Bronchial epithelial cell (primary cell): Measurements from ENCODE around the gene USH2A. TPM values are rescaled to one million over a fixed set of nuclear protein-coding genes. Genes with fewer than 3 reads are reported as not detected.
A peak's percentile ranks its signal among the peaks of the same experiment; 100 is the strongest.

Source experiments
- DNase-seq: peaks from one replicate; pipeline ENCODE4 v3.0.0-alpha.2; 2010; ENCODE audit warnings: low read depth
- FAIRE-seq: peaks from 2 replicates; lab custom pipeline; 2011; peaks lifted over from hg19 to GRCh38; lab: Jason Lieb, UNC
- H3K27me3 ChIP-seq: 2 replicates; pipeline ENCODE4 v1.5.1; 2011; ENCODE audit warnings: low read length; ENCODE audit not compliant: control insufficient read depth, insufficient read depth
- H3K36me3 ChIP-seq: 2 replicates; pipeline ENCODE4 v1.5.1; 2011; ENCODE audit warnings: low read length; ENCODE audit not compliant: control insufficient read depth, insufficient read depth
- H3K4me3 ChIP-seq: 2 replicates; pipeline ENCODE4 v1.5.1; 2011; ENCODE audit warnings: mild to moderate bottlenecking, low read depth, low read length, control low read depth
- total RNA-seq: library from RNA; depleted of rRNA; stranded (reverse); fragments of >200 nt; gene quantifications from 2 replicates; pipeline ENCODE4 v1.2.1, GENCODE V29; 2014
- TF ChIP-seq, protein P1 (sequence below): IDR thresholded peaks from 2 replicates; pipeline ENCODE4 v1.5.1; 2011; ENCODE audit warnings: mild to moderate bottlenecking, moderate library complexity, low read length, control low read depth, inconsistent platforms; ENCODE audit not compliant: insufficient read depth, severe bottlenecking

The USH2A gene
- total RNA-seq, 1 donor from 2014 or later: not detected

DNA sequence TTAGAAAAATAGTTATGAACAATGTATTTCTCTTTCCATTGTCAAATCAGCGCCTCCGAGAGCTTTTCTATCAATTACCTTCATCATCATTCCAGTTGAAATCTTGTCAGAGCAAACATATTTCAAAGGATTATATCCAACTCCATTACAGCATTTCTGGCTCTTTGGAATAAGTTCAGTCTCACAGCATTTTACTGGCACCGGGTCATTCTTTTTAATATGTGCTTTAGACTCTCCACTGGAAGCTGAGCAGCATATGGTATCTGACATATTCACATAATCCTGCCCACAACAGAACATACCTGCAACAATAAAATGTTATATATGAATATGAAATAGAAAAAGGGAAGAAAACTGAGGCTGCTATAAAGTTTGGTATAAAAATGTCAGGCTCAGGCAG, 633.3 kb downstream of the USH2A start:
- TF ChIP-seq, protein P1, sequence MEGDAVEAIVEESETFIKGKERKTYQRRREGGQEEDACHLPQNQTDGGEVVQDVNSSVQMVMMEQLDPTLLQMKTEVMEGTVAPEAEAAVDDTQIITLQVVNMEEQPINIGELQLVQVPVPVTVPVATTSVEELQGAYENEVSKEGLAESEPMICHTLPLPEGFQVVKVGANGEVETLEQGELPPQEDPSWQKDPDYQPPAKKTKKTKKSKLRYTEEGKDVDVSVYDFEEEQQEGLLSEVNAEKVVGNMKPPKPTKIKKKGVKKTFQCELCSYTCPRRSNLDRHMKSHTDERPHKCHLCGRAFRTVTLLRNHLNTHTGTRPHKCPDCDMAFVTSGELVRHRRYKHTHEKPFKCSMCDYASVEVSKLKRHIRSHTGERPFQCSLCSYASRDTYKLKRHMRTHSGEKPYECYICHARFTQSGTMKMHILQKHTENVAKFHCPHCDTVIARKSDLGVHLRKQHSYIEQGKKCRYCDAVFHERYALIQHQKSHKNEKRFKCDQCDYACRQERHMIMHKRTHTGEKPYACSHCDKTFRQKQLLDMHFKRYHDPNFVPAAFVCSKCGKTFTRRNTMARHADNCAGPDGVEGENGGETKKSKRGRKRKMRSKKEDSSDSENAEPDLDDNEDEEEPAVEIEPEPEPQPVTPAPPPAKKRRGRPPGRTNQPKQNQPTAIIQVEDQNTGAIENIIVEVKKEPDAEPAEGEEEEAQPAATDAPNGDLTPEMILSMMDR: no peak
- FAIRE-seq (no peak), DNase-seq (no peak)
- H3K4me3 ChIP-seq: no peak overlapping the region
- H3K36me3 ChIP-seq: no peaks in the 10 kb centered on the region
- H3K27me3 ChIP-seq: no peaks in the 10 kb centered on the region

GRCh38 chr1:215786997-215787396, 636.3 kb downstream of the USH2A start:
- FAIRE-seq: no peak
- TF ChIP-seq, protein P1: no peak
- Histone ChIP-seq H3K36me3 (no peaks in the 10 kb centered on the region), H3K4me3 (no peak overlapping the region), H3K27me3 (no peaks in the 10 kb centered on the region)
- DNase-seq: no peak

DNA sequence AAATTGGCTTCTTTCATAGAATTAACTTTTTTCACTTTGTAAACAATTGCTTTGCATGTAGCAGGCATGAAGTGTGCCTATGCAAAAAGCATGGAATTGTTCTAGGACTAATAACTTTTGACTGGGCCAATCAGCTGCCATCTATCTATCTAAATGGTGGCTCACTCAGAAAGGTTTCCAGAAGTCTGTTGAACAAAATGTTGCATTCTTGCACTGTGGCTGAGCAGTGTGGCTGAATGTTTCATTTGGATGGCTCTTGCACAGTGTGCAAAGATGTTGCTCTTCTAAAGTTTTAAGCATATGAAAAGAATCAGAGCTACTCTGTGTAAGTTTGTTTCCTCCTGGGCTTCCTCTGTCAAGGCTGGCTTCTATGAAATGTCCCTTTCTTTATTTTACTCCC, 642.6 kb downstream of the USH2A start:
- TF ChIP-seq, protein P1: no peak
- Histone ChIP-seq H3K4me3 (no peak overlapping the region), H3K36me3 (no peaks in the 10 kb centered on the region), H3K27me3 (no peaks in the 10 kb centered on the region)
- FAIRE-seq: no peak
- DNase-seq: no peak

- FAIRE-seq (no peak), DNase-seq (no peak)
- H3K27me3 ChIP-seq: no peaks in the 10 kb centered on the region
- H3K36me3 ChIP-seq: no peaks in the 10 kb centered on the region
- H3K4me3 ChIP-seq: no peak overlapping the region
- TF ChIP-seq, protein P1: no peak
Measured at GRCh38 chr1:215780139-215780538, 643.1 kb downstream of the USH2A start.

GRCh38 chr1:215779729-215780128, 643.5 kb downstream of the USH2A start:
- Histone ChIP-seq H3K4me3 (no peak overlapping the region), H3K27me3 (no peaks in the 10 kb centered on the region), H3K36me3 (no peaks in the 10 kb centered on the region)
- TF ChIP-seq, protein P1: no peak
- DNase-seq: no peak
- FAIRE-seq: no peak

DNA sequence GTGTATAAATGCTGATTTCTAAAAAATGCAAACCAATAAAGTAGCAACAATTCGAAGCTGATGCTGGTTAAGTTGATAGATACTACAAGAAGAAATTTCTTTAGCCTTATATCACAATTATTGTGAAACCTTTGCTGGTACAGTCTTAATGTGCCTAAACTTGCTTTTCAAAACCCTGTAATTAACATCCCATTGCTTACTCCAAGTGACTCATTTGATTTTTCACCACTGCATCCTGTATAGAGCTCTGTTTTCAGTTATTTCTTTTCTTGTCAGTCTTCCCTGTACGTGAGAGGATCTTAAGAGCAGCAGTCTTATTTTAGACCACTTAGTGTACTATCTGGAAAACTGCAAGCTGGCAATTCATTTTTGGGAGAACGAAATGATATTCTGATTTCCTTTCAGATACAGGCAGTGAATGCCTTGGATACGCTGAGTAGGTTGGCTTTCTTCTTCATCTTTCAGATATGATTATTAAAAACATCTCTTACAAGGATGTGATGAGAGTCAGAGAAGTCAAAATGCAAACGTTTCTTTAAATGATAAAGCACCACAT, 645.8 kb downstream of the USH2A start:
- DNase-seq: peak; percentile 86
- no peak for FAIRE-seq
- H3K4me3 ChIP-seq: no peak overlapping the region
- H3K27me3 ChIP-seq: no peaks in the 10 kb centered on the region
- TF ChIP-seq, protein P1: no peak
- no peaks in the 10 kb centered on the region for H3K36me3 ChIP-seq
